Liver (tissue), 9 donors: ENCODE measurements around the gene ROPN1. TPM values are rescaled to one million over a fixed set of nuclear protein-coding genes. Genes with fewer than 3 reads are reported as not detected.

Experiments used
- DNase-seq: peaks from one replicate; pipeline ENCODE4 v3.0.0-alpha.2; 2017; ENCODE audit warnings: low spot score
- H3K27ac ChIP-seq, 2 donors: one replicate each; pipeline ENCODE4 v1.7.0; 2013; ENCODE audit warnings: inconsistent platforms in 2 of 2, low read length in 2 of 2, control low read depth in 1 of 2, low read depth in 1 of 2, mild to moderate bottlenecking in 1 of 2
- H3K27me3 ChIP-seq, 4 donors: one replicate each; pipeline versions ENCODE4 v1.6.1 to v1.7.0; 2013; ENCODE audit warnings: low read length in 3 of 4, inconsistent platforms in 1 of 4, mild to moderate bottlenecking in 1 of 4, moderate library complexity in 1 of 4; ENCODE audit not compliant: control insufficient read depth in 4 of 4, insufficient read depth in 4 of 4
- H3K36me3 ChIP-seq, 4 donors: one replicate each; pipeline versions ENCODE4 v1.6.1 to v1.7.0; 2013; ENCODE audit warnings: low read length in 3 of 4, mild to moderate bottlenecking in 3 of 4, low read depth in 1 of 4, moderate library complexity in 1 of 4; ENCODE audit not compliant: control insufficient read depth in 4 of 4, insufficient read depth in 3 of 4
- H3K4me1 ChIP-seq, 4 donors: one replicate each; pipeline versions ENCODE4 v1.6.1 to v1.7.0; 2013; ENCODE audit warnings: low read length in 3 of 4, mild to moderate bottlenecking in 3 of 4, moderate library complexity in 1 of 4; ENCODE audit not compliant: control insufficient read depth in 4 of 4, insufficient read depth in 4 of 4
- H3K4me3 ChIP-seq, 3 donors: one replicate each; pipeline versions ENCODE4 v1.6.1 to v1.7.0; 2013; ENCODE audit warnings: low read length in 3 of 3, control low read depth in 1 of 3, low read depth in 1 of 3, mild to moderate bottlenecking in 1 of 3
- H3K9ac ChIP-seq, 2 donors: one replicate each; pipeline ENCODE4 v1.7.0; 2013; ENCODE audit warnings: low read length in 2 of 2, mild to moderate bottlenecking in 2 of 2, moderate library complexity in 2 of 2, control low read depth in 1 of 2, low read depth in 1 of 2
- H3K9me3 ChIP-seq, 4 donors: one replicate each; pipeline versions ENCODE4 v1.6.1 to v1.7.0; 2013; ENCODE audit warnings: low read length in 3 of 4; ENCODE audit not compliant: control insufficient read depth in 4 of 4
- CTCF ChIP-seq: fragments of 150-350 bp; IDR thresholded peaks from 2 replicates; pipeline ENCODE4 v1.5.1; 2017; ENCODE audit warnings: improper control_type of control experiment, low read depth, low read length; ENCODE audit not compliant: missing input control
- EGR1 ChIP-seq, 2 donors: IDR thresholded peaks; 2 replicates each; pipeline ENCODE4 v1.6.1; 2016 to 2018; ENCODE audit warnings: antibody characterized with exemption in 2 of 2, low read depth in 2 of 2
- FOXA1 ChIP-seq: IDR thresholded peaks from 2 replicates; pipeline ENCODE4 v1.6.1; 2016; ENCODE audit warnings: antibody characterized with exemption
- GABPA ChIP-seq, 2 donors: IDR thresholded peaks in 1 of 2; conservative IDR thresholded peaks in 1 of 2; 2 replicates each; pipeline ENCODE4 v1.6.1; 2016; ENCODE audit warnings: antibody characterized with exemption in 2 of 2, mild to moderate bottlenecking in 1 of 2, moderate library complexity in 1 of 2
- HNF4A ChIP-seq, 2 donors: conservative IDR thresholded peaks; 2 replicates each; pipeline ENCODE4 v1.6.1; 2016; ENCODE audit warnings: antibody characterized with exemption in 2 of 2, mild to moderate bottlenecking in 2 of 2
- HNF4G ChIP-seq: IDR thresholded peaks from 2 replicates; pipeline ENCODE4 v1.6.1; 2016; ENCODE audit warnings: antibody characterized with exemption
- JUND ChIP-seq, 2 donors: IDR thresholded peaks; 2 replicates each; pipeline ENCODE4 v1.6.1; 2016; ENCODE audit warnings: antibody characterized with exemption in 2 of 2
- MAX ChIP-seq: IDR thresholded peaks from 2 replicates; pipeline ENCODE4 v1.6.1; 2016; ENCODE audit warnings: antibody characterized with exemption
- NR2F2 ChIP-seq: IDR thresholded peaks from 2 replicates; pipeline ENCODE4 v1.6.1; 2016; ENCODE audit warnings: antibody characterized with exemption
- RAD21 ChIP-seq, 2 donors: IDR thresholded peaks; 2 replicates each; pipeline ENCODE4 v1.6.1; 2016; ENCODE audit warnings: antibody characterized with exemption in 2 of 2, mild to moderate bottlenecking in 2 of 2
- REST ChIP-seq: IDR thresholded peaks from 2 replicates; pipeline ENCODE4 v1.6.1; 2016; ENCODE audit warnings: antibody characterized with exemption, mild to moderate bottlenecking
- RXRA ChIP-seq, 2 donors: IDR thresholded peaks; 2 replicates each; pipeline ENCODE4 v1.6.1; 2017 to 2018; ENCODE audit warnings: antibody characterized with exemption in 2 of 2, mild to moderate bottlenecking in 1 of 2
- SP1 ChIP-seq: IDR thresholded peaks from 2 replicates; pipeline ENCODE4 v1.6.1; 2018; ENCODE audit warnings: antibody characterized with exemption, mild to moderate bottlenecking
- TAF1 ChIP-seq: conservative IDR thresholded peaks from 2 replicates; pipeline ENCODE4 v1.6.1; 2016; ENCODE audit warnings: antibody characterized with exemption, mild to moderate bottlenecking
- YY1 ChIP-seq: IDR thresholded peaks from 2 replicates; pipeline ENCODE4 v1.6.1; 2016; ENCODE audit warnings: antibody characterized with exemption, mild to moderate bottlenecking
- ZBTB33 ChIP-seq: IDR thresholded peaks from 2 replicates; pipeline ENCODE4 v1.6.1; 2016; ENCODE audit warnings: antibody characterized with exemption
- WGBS: extraction: QIAGEN DNeasy Blood & Tissue Kit; methylation state at CpG from one replicate; pipeline ENCODE4 v1.1.7; 2013; 5-methylcytosine and 5-hydroxymethylcytosine counted together
- polyA plus RNA-seq, 2 donors: library from polyadenylated mRNA; stranded (reverse) in 1 of 2; unstranded in 1 of 2; fragments of 200-250 nt in 1 of 2; fragments of >200 nt in 1 of 2; fragmentation: Nextera tagmentation in 1 of 2; extraction: Ambion mirVana in 1 of 2; gene quantifications; one replicate each; pipeline versions ENCODE4 v1.2.1 to v1.2.3, GENCODE V29; 2013 to 2015
- total RNA-seq, 2 donors: library from RNA; depleted of rRNA; stranded (reverse); fragments of >200 nt; gene quantifications; one replicate each; pipeline ENCODE4 v1.2.3, GENCODE V29; 2014
- donor health status: healthy.
- donor health status: healthy.
- donor health status: healthy.
- donor health status: healthy.
- donor health status: healthy.

ROPN1 gene
- total and polyA plus RNA-seq, 4 donors = not detected

- TF ChIP-seq GABPA (IDR thresholded peaks at IDR 0.05 in 1 of 2, conservative IDR thresholded peaks at IDR 0.05 in 1 of 2) = no peak
- TF ChIP-seq TAF1 = no peak
- no peak for TF ChIP-seq HNF4A (conservative IDR thresholded peaks at IDR 0.05)
- no peak for TF ChIP-seq CTCF
- no peak for TF ChIP-seq MAX
These were observed 71.1 kb downstream of the ROPN1 start (continued) for GRCh38 chr3:123920868-123921267.

- TF ChIP-seq HNF4G = no peak
- TF ChIP-seq GABPA (IDR thresholded peaks at IDR 0.05 in 1 of 2, conservative IDR thresholded peaks at IDR 0.05 in 1 of 2) = no peak
- no peak for TF ChIP-seq JUND (IDR thresholded peaks at IDR 0.05)
- no peak for TF ChIP-seq FOXA1
- TF ChIP-seq NR2F2 = no peak
- no peak for TF ChIP-seq RAD21 (IDR thresholded peaks at IDR 0.05)
- TF ChIP-seq EGR1 (IDR thresholded peaks at IDR 0.05; ENCODE audit: low read depth in 2 of 2) = no peak
- TF ChIP-seq MAX = no peak
- no peak for TF ChIP-seq ZBTB33
- TF ChIP-seq SP1 = no peak
- no peak for TF ChIP-seq TAF1
- TF ChIP-seq REST = no peak
- TF ChIP-seq YY1 = no peak
- no peak for TF ChIP-seq RXRA (IDR thresholded peaks at IDR 0.05)
- H3K9ac ChIP-seq = no peak overlapping the region
- peaks cover 0 to 6% (median 4%) of the 10 kb centered on the region in 4 donors for H3K36me3 ChIP-seq
- peaks cover 0 to 7% (median 3%) of the 10 kb centered on the region in 4 donors for H3K9me3 ChIP-seq
- H3K4me1 ChIP-seq = peaks cover 0 to 12% (median 1%) of the 10 kb centered on the region in 4 donors
- no peaks in the 10 kb centered on the region for H3K27me3 ChIP-seq
- 98% methylated on average over 1 of the region's 1 CpG for WGBS
- H3K27ac ChIP-seq = no peak overlapping the region
- DNase-seq = no peak
- H3K4me3 ChIP-seq = no peak overlapping the region
These were observed 71.5 kb downstream of the ROPN1 start for GRCh38 chr3:123920383-123920782.
